ENCODE measurements around the gene C6orf47. TPM values are rescaled to one million over a fixed set of nuclear protein-coding genes. Genes with fewer than 3 reads are reported as not detected.
A peak's percentile ranks its signal among the peaks of the same experiment; 100 is the strongest.

The C6orf47 gene
- total and polyA plus RNA-seq, 2 of the 13 experiments (the other 11 are each of a cell fraction or from before 2014, with no cell fraction given): 1.7 to 18.1 TPM

GRCh38 chr6:31620586-31621319, 39.8 kb downstream of the C6orf47 start, which contains the start of gene PRRC2A (continued):
- TF ChIP-seq ZBTB3 (CRISPR knock-in tag; IDR thresholded peaks at IDR 0.05; ENCODE audit: borderline replicate concordance, low read depth): no peak
- TF ChIP-seq TFAP4 (IDR thresholded peaks at IDR 0.05; ENCODE audit: borderline replicate concordance, low read depth): no peak
- no peak for TF ChIP-seq SRSF9 (IDR thresholded peaks at IDR 0.05; ENCODE audit: borderline replicate concordance, insufficient read depth, low read depth, low read length, poor library complexity, severe bottlenecking)
- no peak for TF ChIP-seq MIER2 (CRISPR knock-in tag; IDR thresholded peaks at IDR 0.05)
- TF ChIP-seq FOXP4 (CRISPR knock-in tag; IDR thresholded peaks at IDR 0.05): no peak; the same call in 1 of the 2 replicates
- peak; percentile 65 for TF ChIP-seq PHF5A (CRISPR knock-in tag; IDR thresholded peaks at IDR 0.05; ENCODE audit: low read depth, unreplicated experiment)
- TF ChIP-seq TEAD2 (CRISPR knock-in tag; IDR thresholded peaks at IDR 0.05): no peak
- TF ChIP-seq POGZ (CRISPR knock-in tag; IDR thresholded peaks at IDR 0.05): peak; percentile 16; the same call in 1 of the 2 replicates
- no peak for TF ChIP-seq EP300 (IDR thresholded peaks at IDR 0.05; ENCODE audit: low read depth in 2 of 2, low read length in 2 of 2)
- no peak for TF ChIP-seq EP300 (CRISPR knock-in tag; IDR thresholded peaks at IDR 0.05; ENCODE audit: borderline replicate concordance)
- TF ChIP-seq SMAD3 (CRISPR knock-in tag; IDR thresholded peaks at IDR 0.05): no peak
- TF ChIP-seq ZNF18 (CRISPR knock-in tag; IDR thresholded peaks at IDR 0.05; ENCODE audit: insufficient replicate concordance): no peak
- no peak; the same call in 1 of the 2 replicates for TF ChIP-seq ZFP90 (CRISPR knock-in tag; IDR thresholded peaks at IDR 0.05; ENCODE audit: borderline replicate concordance)
- 0 out of 2 replicates have a peak, but pooled peaks have one; percentile 40 for TF ChIP-seq THYN1 (CRISPR knock-in tag; IDR thresholded peaks at IDR 0.05; ENCODE audit: borderline replicate concordance, low read depth)
- no peak for TF ChIP-seq ZNF597 (CRISPR knock-in tag; IDR thresholded peaks at IDR 0.05)
- 0 out of 2 replicates have a peak, but pooled peaks have one; percentile 33 for TF ChIP-seq ZNF512B (CRISPR knock-in tag; IDR thresholded peaks at IDR 0.05; ENCODE audit: borderline replicate concordance)
- TF ChIP-seq HNRNPLL (IDR thresholded peaks at IDR 0.05; ENCODE audit: low read depth, low read length, poor library complexity, severe bottlenecking): no peak
- no peak for TF ChIP-seq TCF12 (IDR thresholded peaks at IDR 0.05)
- TF ChIP-seq TCF12 (CRISPR knock-in tag; IDR thresholded peaks at IDR 0.05): peak; percentile 81; the same call in 1 of the 2 replicates
- TF ChIP-seq NFIB (CRISPR knock-in tag; IDR thresholded peaks at IDR 0.05; ENCODE audit: borderline replicate concordance): no peak

Data from HepG2 (cell line).